HepG2 (cell line): ENCODE measurements around the gene RELB. TPM values are rescaled to one million over a fixed set of nuclear protein-coding genes. Genes with fewer than 3 reads are reported as not detected.

Experiments
- CEBPB ChIP-seq: IDR thresholded peaks from 2 replicates; pipeline ENCODE4 v1.6.1; 2011; ENCODE audit warnings: low read depth, low read length, improper control_type of control experiment, borderline replicate concordance
- CHD4 ChIP-seq: fragments of 200-600 bp; sonication (generic); IDR thresholded peaks from 2 replicates; pipeline ENCODE4 v1.7.0; 2017; ENCODE audit warnings: mild to moderate bottlenecking, low read length, borderline replicate concordance
- EEA1 ChIP-seq: sonication (generic); formaldehyde crosslinking; IDR thresholded peaks from 2 replicates; pipeline ENCODE4 v1.5.1; 2020; ENCODE audit warnings: mild to moderate bottlenecking, missing genetic modification reagents, borderline replicate concordance
- ERF ChIP-seq: IDR thresholded peaks from 2 replicates; pipeline ENCODE4 v1.6.1; 2018; ENCODE audit warnings: missing biosample characterization, missing genetic modification reagents
- HCFC1 ChIP-seq: fragments of 150-350 bp; IDR thresholded peaks from 2 replicates; pipeline ENCODE4 v1.6.1; 2014; ENCODE audit warnings: low read depth, low read length
- REPIN1 ChIP-seq: sonication (generic); formaldehyde crosslinking; IDR thresholded peaks from 2 replicates; pipeline ENCODE4 v1.8.0; 2022; ENCODE audit warnings: missing genetic modification reagents, low read depth, mild to moderate bottlenecking, borderline replicate concordance
- SATB2 ChIP-seq: sonication (generic); formaldehyde crosslinking; IDR thresholded peaks from 2 replicates; pipeline ENCODE4 v1.5.0; 2020; ENCODE audit warnings: missing genetic modification reagents
- SMARCE1 ChIP-seq: fragments of 450-650 bp; IDR thresholded peaks from 2 replicates; pipeline ENCODE4 v1.6.1; 2017; ENCODE audit warnings: borderline replicate concordance
- SSRP1 ChIP-seq: IDR thresholded peaks from 2 replicates; pipeline ENCODE4 v1.6.1; 2016; ENCODE audit warnings: control low read depth
- STAG1 ChIP-seq: sonication (generic); formaldehyde crosslinking; IDR thresholded peaks from 2 replicates; pipeline ENCODE4 v1.4.0; 2020; ENCODE audit warnings: missing genetic modification reagents
- STAT5B ChIP-seq: sonication (generic); formaldehyde crosslinking; IDR thresholded peaks from 2 replicates; pipeline ENCODE4 v1.4.0; 2020; ENCODE audit warnings: missing genetic modification reagents
- SUZ12 ChIP-seq: fragments of 150-350 bp; IDR thresholded peaks from 2 replicates; pipeline ENCODE4 v1.6.1; 2014; ENCODE audit warnings: low read depth, low read length
- TGIF2 ChIP-seq: IDR thresholded peaks from 2 replicates; pipeline ENCODE4 v1.6.1; 2016; ENCODE audit warnings: control low read depth, missing compliant biosample characterization
- ZMAT3 ChIP-seq: sonication (generic); formaldehyde crosslinking; conservative IDR thresholded peaks from 2 replicates; pipeline ENCODE4 v1.7.0; 2021; ENCODE audit warnings: missing genetic modification reagents
- ZNF12 ChIP-seq: sonication (generic); formaldehyde crosslinking; IDR thresholded peaks from 2 replicates; pipeline ENCODE4 v1.5.0; 2020; ENCODE audit warnings: missing genetic modification reagents
- ZNF720 ChIP-seq: sonication (generic); formaldehyde crosslinking; IDR thresholded peaks from 2 replicates; pipeline ENCODE4 v1.4.0; 2020; ENCODE audit warnings: missing genetic modification reagents
- ZNF724P ChIP-seq: sonication (generic); formaldehyde crosslinking; IDR thresholded peaks from 2 replicates; pipeline ENCODE4 v1.8.0; 2022; ENCODE audit warnings: missing genetic modification reagents, borderline replicate concordance
- ZSCAN21 ChIP-seq: sonication (generic); formaldehyde crosslinking; IDR thresholded peaks from 2 replicates; pipeline ENCODE4 v1.8.0; 2022; ENCODE audit warnings: mild to moderate bottlenecking, missing genetic modification reagents, moderate library complexity, borderline replicate concordance
- polyA plus RNA-seq, 8 experiments: library from polyadenylated mRNA; depleted of rRNA in 3 of 8; stranded (reverse) in 7 of 8; unstranded in 1 of 8; fragments of >200 nt; fragmentation: Illumina TruSeq in 4 of 8; extraction: Trizol in 4 of 8; gene quantifications; 2 replicates each; pipeline versions ENCODE4 v1.2.1 to v1.2.3, GENCODE V29; 2011 to 2016; ENCODE audit warnings: low read depth in 4 of 8, missing spikeins in 1 of 8, mixed read lengths in 1 of 8; ENCODE audit not compliant: insufficient read depth in 1 of 8
- total RNA-seq, 5 experiments: library from RNA; depleted of rRNA; stranded (reverse); fragments of >200 nt; fragmentation: Illumina TruSeq; extraction: Trizol; gene quantifications; 2 replicates each; pipeline ENCODE4 v1.2.3, GENCODE V29; 2016; ENCODE audit warnings: low read depth in 1 of 5
- TF ChIP-seq, protein P1 (sequence below): sonication (generic); formaldehyde crosslinking; IDR thresholded peaks from 2 replicates; pipeline ENCODE4 v1.4.0; 2020; ENCODE audit warnings: missing genetic modification reagents
- TF ChIP-seq, protein P2 (sequence below): sonication (generic); formaldehyde crosslinking; IDR thresholded peaks from 2 replicates; pipeline ENCODE4 v1.4.0; 2020; ENCODE audit warnings: missing genetic modification reagents, mild to moderate bottlenecking, borderline replicate concordance
- TF ChIP-seq, protein P3 (sequence below): sonication (generic); formaldehyde crosslinking; IDR thresholded peaks from 2 replicates; pipeline ENCODE4 v1.4.0; 2020; ENCODE audit warnings: missing genetic modification reagents, borderline replicate concordance
- TF ChIP-seq, protein P4 (sequence below): sonication (generic); formaldehyde crosslinking; IDR thresholded peaks from 2 replicates; pipeline ENCODE4 v1.8.0; 2022; ENCODE audit warnings: missing genetic modification reagents, mild to moderate bottlenecking, borderline replicate concordance
- TF ChIP-seq, protein P5 (sequence below): IDR thresholded peaks from 2 replicates; pipeline ENCODE4 v1.6.1; 2012; ENCODE audit warnings: inconsistent platforms

The RELB gene
- total and polyA plus RNA-seq, 2 of the 13 experiments (the other 11 are each of a cell fraction or from before 2014, with no cell fraction given) = 1.9 to 3.5 TPM

DNA sequence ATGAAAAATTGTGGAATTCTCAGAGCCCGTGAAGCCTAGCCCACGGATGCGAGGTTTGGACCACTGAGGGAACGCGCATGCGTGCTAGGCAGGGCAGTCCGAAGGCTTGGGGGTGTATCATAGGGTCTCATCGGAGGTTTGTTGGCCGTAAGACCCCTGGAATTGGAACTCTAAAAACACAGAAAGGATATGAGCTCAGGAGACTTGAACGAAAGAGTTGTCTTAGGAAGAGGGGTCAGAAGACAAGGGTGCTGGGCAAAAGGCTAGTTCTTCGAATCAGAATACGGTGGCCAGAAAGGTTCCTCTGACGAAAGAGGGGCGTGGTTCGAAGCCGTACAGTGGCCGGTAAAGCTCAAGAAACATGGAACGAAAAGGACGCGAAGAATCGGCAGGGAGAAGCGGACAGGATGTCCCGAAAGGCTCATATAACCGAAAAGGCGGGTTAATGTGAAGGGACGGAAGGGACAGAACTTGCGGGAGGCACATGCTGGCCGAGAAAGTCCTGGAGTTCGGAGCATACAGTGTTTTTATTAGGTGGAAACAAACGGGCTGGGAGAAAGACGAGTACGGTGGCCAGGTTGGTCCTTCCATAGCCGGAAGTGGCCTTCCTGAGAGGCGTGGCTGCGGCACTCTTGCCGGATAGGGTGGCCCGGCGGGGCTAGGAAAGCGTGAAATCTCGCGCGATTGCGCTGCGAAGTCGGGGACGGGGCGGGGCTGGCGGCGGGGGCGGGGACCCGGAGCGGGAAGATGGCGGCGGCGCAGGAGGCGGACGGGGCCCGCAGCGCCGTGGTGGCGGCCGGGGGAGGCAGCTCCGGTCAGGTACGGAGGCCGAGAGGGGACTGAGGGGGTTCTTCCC is 46.4 kb upstream of the RELB start, which contains the start of gene CLPTM1 (continued):
- TF ChIP-seq, protein P1, sequence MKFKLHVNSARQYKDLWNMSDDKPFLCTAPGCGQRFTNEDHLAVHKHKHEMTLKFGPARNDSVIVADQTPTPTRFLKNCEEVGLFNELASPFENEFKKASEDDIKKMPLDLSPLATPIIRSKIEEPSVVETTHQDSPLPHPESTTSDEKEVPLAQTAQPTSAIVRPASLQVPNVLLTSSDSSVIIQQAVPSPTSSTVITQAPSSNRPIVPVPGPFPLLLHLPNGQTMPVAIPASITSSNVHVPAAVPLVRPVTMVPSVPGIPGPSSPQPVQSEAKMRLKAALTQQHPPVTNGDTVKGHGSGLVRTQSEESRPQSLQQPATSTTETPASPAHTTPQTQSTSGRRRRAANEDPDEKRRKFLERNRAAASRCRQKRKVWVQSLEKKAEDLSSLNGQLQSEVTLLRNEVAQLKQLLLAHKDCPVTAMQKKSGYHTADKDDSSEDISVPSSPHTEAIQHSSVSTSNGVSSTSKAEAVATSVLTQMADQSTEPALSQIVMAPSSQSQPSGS (CRISPR knock-in tag) = peak; percentile 23; the same call in 1 of the 2 replicates
- no peak for TF ChIP-seq EEA1 (CRISPR knock-in tag)
- TF ChIP-seq, protein P2, sequence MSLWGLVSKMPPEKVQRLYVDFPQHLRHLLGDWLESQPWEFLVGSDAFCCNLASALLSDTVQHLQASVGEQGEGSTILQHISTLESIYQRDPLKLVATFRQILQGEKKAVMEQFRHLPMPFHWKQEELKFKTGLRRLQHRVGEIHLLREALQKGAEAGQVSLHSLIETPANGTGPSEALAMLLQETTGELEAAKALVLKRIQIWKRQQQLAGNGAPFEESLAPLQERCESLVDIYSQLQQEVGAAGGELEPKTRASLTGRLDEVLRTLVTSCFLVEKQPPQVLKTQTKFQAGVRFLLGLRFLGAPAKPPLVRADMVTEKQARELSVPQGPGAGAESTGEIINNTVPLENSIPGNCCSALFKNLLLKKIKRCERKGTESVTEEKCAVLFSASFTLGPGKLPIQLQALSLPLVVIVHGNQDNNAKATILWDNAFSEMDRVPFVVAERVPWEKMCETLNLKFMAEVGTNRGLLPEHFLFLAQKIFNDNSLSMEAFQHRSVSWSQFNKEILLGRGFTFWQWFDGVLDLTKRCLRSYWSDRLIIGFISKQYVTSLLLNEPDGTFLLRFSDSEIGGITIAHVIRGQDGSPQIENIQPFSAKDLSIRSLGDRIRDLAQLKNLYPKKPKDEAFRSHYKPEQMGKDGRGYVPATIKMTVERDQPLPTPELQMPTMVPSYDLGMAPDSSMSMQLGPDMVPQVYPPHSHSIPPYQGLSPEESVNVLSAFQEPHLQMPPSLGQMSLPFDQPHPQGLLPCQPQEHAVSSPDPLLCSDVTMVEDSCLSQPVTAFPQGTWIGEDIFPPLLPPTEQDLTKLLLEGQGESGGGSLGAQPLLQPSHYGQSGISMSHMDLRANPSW = no peak
- no peak for TF ChIP-seq SMARCE1
- 0 out of 2 replicates have a peak, but pooled peaks have one; percentile 7 for TF ChIP-seq STAG1
- TF ChIP-seq, protein P3, sequence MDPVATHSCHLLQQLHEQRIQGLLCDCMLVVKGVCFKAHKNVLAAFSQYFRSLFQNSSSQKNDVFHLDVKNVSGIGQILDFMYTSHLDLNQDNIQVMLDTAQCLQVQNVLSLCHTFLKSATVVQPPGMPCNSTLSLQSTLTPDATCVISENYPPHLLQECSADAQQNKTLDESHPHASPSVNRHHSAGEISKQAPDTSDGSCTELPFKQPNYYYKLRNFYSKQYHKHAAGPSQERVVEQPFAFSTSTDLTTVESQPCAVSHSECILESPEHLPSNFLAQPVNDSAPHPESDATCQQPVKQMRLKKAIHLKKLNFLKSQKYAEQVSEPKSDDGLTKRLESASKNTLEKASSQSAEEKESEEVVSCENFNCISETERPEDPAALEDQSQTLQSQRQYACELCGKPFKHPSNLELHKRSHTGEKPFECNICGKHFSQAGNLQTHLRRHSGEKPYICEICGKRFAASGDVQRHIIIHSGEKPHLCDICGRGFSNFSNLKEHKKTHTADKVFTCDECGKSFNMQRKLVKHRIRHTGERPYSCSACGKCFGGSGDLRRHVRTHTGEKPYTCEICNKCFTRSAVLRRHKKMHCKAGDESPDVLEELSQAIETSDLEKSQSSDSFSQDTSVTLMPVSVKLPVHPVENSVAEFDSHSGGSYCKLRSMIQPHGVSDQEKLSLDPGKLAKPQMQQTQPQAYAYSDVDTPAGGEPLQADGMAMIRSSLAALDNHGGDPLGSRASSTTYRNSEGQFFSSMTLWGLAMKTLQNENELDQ (CRISPR knock-in tag) = no peak
- TF ChIP-seq, protein P4, sequence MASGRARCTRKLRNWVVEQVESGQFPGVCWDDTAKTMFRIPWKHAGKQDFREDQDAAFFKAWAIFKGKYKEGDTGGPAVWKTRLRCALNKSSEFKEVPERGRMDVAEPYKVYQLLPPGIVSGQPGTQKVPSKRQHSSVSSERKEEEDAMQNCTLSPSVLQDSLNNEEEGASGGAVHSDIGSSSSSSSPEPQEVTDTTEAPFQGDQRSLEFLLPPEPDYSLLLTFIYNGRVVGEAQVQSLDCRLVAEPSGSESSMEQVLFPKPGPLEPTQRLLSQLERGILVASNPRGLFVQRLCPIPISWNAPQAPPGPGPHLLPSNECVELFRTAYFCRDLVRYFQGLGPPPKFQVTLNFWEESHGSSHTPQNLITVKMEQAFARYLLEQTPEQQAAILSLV = peak; percentile 76
- peak; percentile 38; the same call in 1 of the 2 replicates for TF ChIP-seq TGIF2
- TF ChIP-seq CEBPB = no peak; the same call in 1 of the 2 replicates
- TF ChIP-seq REPIN1 = peak; percentile 76
- no peak for TF ChIP-seq ERF (CRISPR knock-in tag)
- no peak for TF ChIP-seq ZNF720 (CRISPR knock-in tag)
- no peak for TF ChIP-seq ZNF12 (CRISPR knock-in tag)
- TF ChIP-seq HCFC1 = peak; percentile 44; the same call in 1 of the 2 replicates
- TF ChIP-seq ZSCAN21 = no peak
- TF ChIP-seq, protein P5, sequence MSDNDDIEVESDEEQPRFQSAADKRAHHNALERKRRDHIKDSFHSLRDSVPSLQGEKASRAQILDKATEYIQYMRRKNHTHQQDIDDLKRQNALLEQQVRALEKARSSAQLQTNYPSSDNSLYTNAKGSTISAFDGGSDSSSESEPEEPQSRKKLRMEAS = peak; percentile 43; the same call in 1 of the 2 replicates
- no peak for TF ChIP-seq SUZ12
- TF ChIP-seq ZMAT3 = no peak
- TF ChIP-seq CHD4 = no peak
- TF ChIP-seq STAT5B (CRISPR knock-in tag) = no peak
- peak; percentile 98 for TF ChIP-seq SSRP1 (CRISPR knock-in tag)
- no peak for TF ChIP-seq SATB2 (CRISPR knock-in tag)
- 0 out of 2 replicates have a peak, but pooled peaks have one; percentile 12 for TF ChIP-seq ZNF724P (CRISPR knock-in tag)
